Right lobe of liver (tissue), 6 donors: Measurements from ENCODE around the gene OR1N2. TPM values are rescaled to one million over a fixed set of nuclear protein-coding genes. Genes with fewer than 3 reads are reported as not detected.

Experiments used
- ATAC-seq, 4 donors: fragments of 200-7000 bp; cut with Tn5 transposase; one replicate each; pipeline ENCODE4 v1.9.1; 2020; ENCODE audit warnings: mild to moderate bottlenecking in 4 of 4, moderate library complexity in 4 of 4
- DNase-seq, 3 donors: peaks; one replicate each; pipeline ENCODE4 v3.0.0-alpha.2; 2020
- H3K27ac ChIP-seq, 3 donors: fragments of 200-600 bp; one replicate each; pipeline ENCODE4 v1.8.0; 2022
- H3K27me3 ChIP-seq, 2 donors: fragments of 200-600 bp; one replicate each; pipeline ENCODE4 v1.8.0; 2022
- H3K36me3 ChIP-seq, 4 donors: fragments of 200-600 bp; sonication (generic) in 1 of 4; one replicate each; pipeline versions ENCODE4 v1.5.1 to v1.8.0; 2017 to 2022; ENCODE audit warnings: control low read depth in 1 of 4
- H3K4me1 ChIP-seq, 4 donors: fragments of 200-600 bp; sonication (generic) in 1 of 4; one replicate each; pipeline versions ENCODE4 v1.5.1 to v1.8.0; 2017 to 2022; ENCODE audit warnings: control low read depth in 1 of 4
- H3K4me3 ChIP-seq, 3 donors: fragments of 200-600 bp; one replicate each; pipeline ENCODE4 v1.8.0; 2022
- H3K9me3 ChIP-seq, 4 donors: fragments of 200-600 bp; sonication (generic) in 1 of 4; one replicate each; pipeline versions ENCODE4 v1.5.1 to v1.8.0; 2017 to 2022; ENCODE audit warnings: control low read depth in 1 of 4
- POLR2A ChIP-seq: fragments of 450-650 bp; IDR thresholded peaks from one replicate; pipeline ENCODE4 v1.6.1; 2017; ENCODE audit warnings: antibody characterized with exemption, mild to moderate bottlenecking
- WGBS: methylation state at CpG from one replicate; pipeline ENCODE4 v1.1.6; 2018; ENCODE audit warnings: low coverage, low lambda C conversion rate; ENCODE audit not compliant: insufficient coverage; ENCODE audit errors: missing lambda C conversion rate; 5-methylcytosine and 5-hydroxymethylcytosine counted together
- intact Hi-C, 2 donors: fragments of 100-400 bp; cut with DNase I; formaldehyde crosslinking; loops; one replicate each; pipeline versions ENCODE4 v1.11.2 to v1.14.1; 2022
- long read RNA-seq: library from polyadenylated mRNA; unstranded; transcript quantifications from one replicate; pipeline ENCODE4 v2.0.0, GENCODE V29; 2019
- total RNA-seq, 6 experiments: library from RNA; depleted of rRNA in 2 of 6; stranded (reverse); fragments of >200 nt in 2 of 6; fragmentation: NEBNext Ultra II Directional in 3 of 6; extraction: Animal tissue kit (Norgen Biotek cat#: 25700) in 3 of 6; gene quantifications; one replicate each; pipeline versions ENCODE4 v1.1.0 to v1.2.4, GENCODE V29; 2016 to 2023
- TF ChIP-seq, protein P1 (sequence below), 4 donors: fragments of 200-600 bp in 3 of 4; fragments of 450-650 bp in 1 of 4; IDR thresholded peaks; one replicate each; pipeline versions ENCODE4 v1.5.1 to v1.8.0; 2016 to 2022; ENCODE audit warnings: antibody characterized with exemption in 4 of 4, mild to moderate bottlenecking in 2 of 4
- donor health status: DM: no; HTN: yes; CAD: no.
- donor health status: DM: no; HTN: no; CAD: no.
- donor health status: DM: no; HTN: no; CAD: no.
- donor health status: DM: no; HTN: yes; CAD: no.
- donor health status: DM: no; HTN: yes; CAD: no.

Gene OR1N2, protein sequence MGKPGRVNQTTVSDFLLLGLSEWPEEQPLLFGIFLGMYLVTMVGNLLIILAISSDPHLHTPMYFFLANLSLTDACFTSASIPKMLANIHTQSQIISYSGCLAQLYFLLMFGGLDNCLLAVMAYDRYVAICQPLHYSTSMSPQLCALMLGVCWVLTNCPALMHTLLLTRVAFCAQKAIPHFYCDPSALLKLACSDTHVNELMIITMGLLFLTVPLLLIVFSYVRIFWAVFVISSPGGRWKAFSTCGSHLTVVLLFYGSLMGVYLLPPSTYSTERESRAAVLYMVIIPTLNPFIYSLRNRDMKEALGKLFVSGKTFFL
- not detected for total RNA-seq
- long read RNA-seq: 0 reads

- TF ChIP-seq, protein P1, sequence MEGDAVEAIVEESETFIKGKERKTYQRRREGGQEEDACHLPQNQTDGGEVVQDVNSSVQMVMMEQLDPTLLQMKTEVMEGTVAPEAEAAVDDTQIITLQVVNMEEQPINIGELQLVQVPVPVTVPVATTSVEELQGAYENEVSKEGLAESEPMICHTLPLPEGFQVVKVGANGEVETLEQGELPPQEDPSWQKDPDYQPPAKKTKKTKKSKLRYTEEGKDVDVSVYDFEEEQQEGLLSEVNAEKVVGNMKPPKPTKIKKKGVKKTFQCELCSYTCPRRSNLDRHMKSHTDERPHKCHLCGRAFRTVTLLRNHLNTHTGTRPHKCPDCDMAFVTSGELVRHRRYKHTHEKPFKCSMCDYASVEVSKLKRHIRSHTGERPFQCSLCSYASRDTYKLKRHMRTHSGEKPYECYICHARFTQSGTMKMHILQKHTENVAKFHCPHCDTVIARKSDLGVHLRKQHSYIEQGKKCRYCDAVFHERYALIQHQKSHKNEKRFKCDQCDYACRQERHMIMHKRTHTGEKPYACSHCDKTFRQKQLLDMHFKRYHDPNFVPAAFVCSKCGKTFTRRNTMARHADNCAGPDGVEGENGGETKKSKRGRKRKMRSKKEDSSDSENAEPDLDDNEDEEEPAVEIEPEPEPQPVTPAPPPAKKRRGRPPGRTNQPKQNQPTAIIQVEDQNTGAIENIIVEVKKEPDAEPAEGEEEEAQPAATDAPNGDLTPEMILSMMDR (IDR thresholded peaks at IDR 0.05): no peak
- no peak for TF ChIP-seq POLR2A
- Histone ChIP-seq H3K27me3 (no peaks in the 10 kb centered on the region), H3K4me1 (no peaks in the 10 kb centered on the region), H3K36me3 (no peaks in the 10 kb centered on the region), H3K27ac (no peak within 1 kb of the TSS), H3K4me3 (no peak within 1 kb of the TSS), H3K9me3 (no peaks in the 10 kb centered on the region)
- intact Hi-C loops: no loop called here
- 51% methylated on average over 2 of the region's 2 CpGs for WGBS
- ATAC-seq: no peak
- DNase-seq: no peak
Observed at GRCh38 chr9:122552812-122553211, at the start of gene OR1N2. TSS of gene OR1N2 (plus strand) at chr9:122553112. CDS start at chr9:122553212, 100 bp downstream.

- ATAC-seq: no peak
- 19% methylated on average over 2 of the region's 2 CpGs for WGBS
- no peak for DNase-seq
- TF ChIP-seq POLR2A: no peak
- TF ChIP-seq, protein P1 (IDR thresholded peaks at IDR 0.05): no peak
- H3K36me3 ChIP-seq: no peaks in the 10 kb centered on the region
- H3K4me3 ChIP-seq: no peak overlapping the region
- no peak overlapping the region for H3K27ac ChIP-seq
- no peaks in the 10 kb centered on the region for H3K4me1 ChIP-seq
- H3K9me3 ChIP-seq: no peaks in the 10 kb centered on the region
- no peaks in the 10 kb centered on the region for H3K27me3 ChIP-seq
- intact Hi-C loops: no loop called here
Observed at GRCh38 chr9:122506964-122507363, 45.9 kb upstream of the OR1N2 start.

GRCh38 chr9:122510502-122510901 lies 42.4 kb upstream of the OR1N2 start, which contains the start of gene OR1J2:
TSS of gene OR1J2 (plus strand) at chr9:122510802. CDS start at chr9:122510802, 0 bp downstream.
- no peaks in the 10 kb centered on the region for H3K4me1 ChIP-seq
- ATAC-seq (no peak), DNase-seq (no peak)
- TF ChIP-seq, protein P1 (IDR thresholded peaks at IDR 0.05): no peak
- no peak for TF ChIP-seq POLR2A
- intact Hi-C loops: no loop called here
- H3K9me3 ChIP-seq: no peaks in the 10 kb centered on the region
- WGBS: 25% methylated on average over 2 of the region's 6 CpGs
- H3K27me3 ChIP-seq: no peaks in the 10 kb centered on the region
- H3K4me3 ChIP-seq: no peak within 1 kb of the TSS
- H3K27ac ChIP-seq: no peak within 1 kb of the TSS
- H3K36me3 ChIP-seq: no peaks in the 10 kb centered on the region

- 46% methylated on average over 2 of the region's 2 CpGs for WGBS
- DNase-seq (no peak), ATAC-seq (no peak)
- Histone ChIP-seq H3K27me3 (no peaks in the 10 kb centered on the region), H3K27ac (no peak overlapping the region), H3K9me3 (no peaks in the 10 kb centered on the region), H3K4me1 (no peaks in the 10 kb centered on the region), H3K4me3 (no peak overlapping the region), H3K36me3 (no peaks in the 10 kb centered on the region)
- intact Hi-C loops: no loop called here
- no peak for TF ChIP-seq POLR2A
- TF ChIP-seq, protein P1 (IDR thresholded peaks at IDR 0.05): no peak
Observed at GRCh38 chr9:122518226-122518625, 34.7 kb upstream of the OR1N2 start.
